ENCODE data around the gene FBXL12.

Gene FBXL12

GRCh38 chr19:9835507-9835949 is 16.6 kb upstream of the FBXL12 start:
- no peak for TF ChIP-seq EZH2 (IDR thresholded peaks at IDR 0.05; ENCODE audit: borderline replicate concordance, low read length)
- no peak for TF ChIP-seq CTCF (IDR thresholded peaks at IDR 0.05; ENCODE audit: low read length)
- Histone ChIP-seq H3K9me2 (ENCODE audit: low read depth, low read length) (no peaks in the 10 kb centered on the region), H3K4me2 (ENCODE audit: low read length) (peak overlapping the region; percentile 84), H3K79me2 (ENCODE audit: insufficient read depth, low read length) (peaks cover 11% of the 10 kb centered on the region), H3F3A (ENCODE audit: insufficient read depth, low read length) (no peaks in the 10 kb centered on the region), H2AFZ (ENCODE audit: low read length) (no peak overlapping the region), H3K4me1 (ENCODE audit: insufficient read depth, low read length, severe bottlenecking) (peaks cover 13% of the 10 kb centered on the region), H3K9me3 (ENCODE audit: low read length) (no peaks in the 10 kb centered on the region), H3K9ac (ENCODE audit: low read length) (peak overlapping the region; percentile 84), H3K36me3 (ENCODE audit: insufficient read depth, low read length) (peaks cover 22% of the 10 kb centered on the region), H4K20me1 (ENCODE audit: insufficient read depth, low read length) (no peaks in the 10 kb centered on the region), H3K27ac (ENCODE audit: low read depth, low read length, poor library complexity, severe bottlenecking) (no peak overlapping the region), H3K27me3 (ENCODE audit: insufficient read depth, low read length) (no peaks in the 10 kb centered on the region), H3K4me3 (ENCODE audit: low read depth, low read length, poor library complexity, severe bottlenecking) (peak overlapping the region; percentile 91)

GRCh38 chr19:9834726-9835506 is 16.0 kb upstream of the FBXL12 start, which contains the start of gene PIN1:
Gene PIN1, plus strand, starts transcription at chr19:9835318. Its CDS starts 27 bp downstream, at chr19:9835345.
- peaks cover 21% of the 10 kb centered on the region for H3K36me3 ChIP-seq (ENCODE audit: insufficient read depth, low read length)
- no peak within 1 kb of the TSS for H3K27ac ChIP-seq (ENCODE audit: low read depth, low read length, poor library complexity, severe bottlenecking)
- peaks cover 13% of the 10 kb centered on the region for H3K4me1 ChIP-seq (ENCODE audit: insufficient read depth, low read length, severe bottlenecking)
- H3K27me3 ChIP-seq (ENCODE audit: insufficient read depth, low read length): no peaks in the 10 kb centered on the region
- H3F3A ChIP-seq (ENCODE audit: insufficient read depth, low read length): no peaks in the 10 kb centered on the region
- H3K4me3 ChIP-seq (ENCODE audit: low read depth, low read length, poor library complexity, severe bottlenecking): peak within 1 kb of the TSS; percentile 91
- H3K9me3 ChIP-seq (ENCODE audit: low read length): no peaks in the 10 kb centered on the region
- peaks cover 11% of the 10 kb centered on the region for H3K79me2 ChIP-seq (ENCODE audit: insufficient read depth, low read length)
- no peaks in the 10 kb centered on the region for H4K20me1 ChIP-seq (ENCODE audit: insufficient read depth, low read length)
- H3K9ac ChIP-seq (ENCODE audit: low read length): peak within 1 kb of the TSS; percentile 84
- H2AFZ ChIP-seq (ENCODE audit: low read length): no peak within 1 kb of the TSS
- no peaks in the 10 kb centered on the region for H3K9me2 ChIP-seq (ENCODE audit: low read depth, low read length)
- peak within 1 kb of the TSS; percentile 84 for H3K4me2 ChIP-seq (ENCODE audit: low read length)
- TF ChIP-seq EZH2 (IDR thresholded peaks at IDR 0.05; ENCODE audit: borderline replicate concordance, low read length): no peak
- peak; percentile 32; the same call in 1 of the 2 replicates for TF ChIP-seq CTCF (IDR thresholded peaks at IDR 0.05; ENCODE audit: low read length)

GRCh38 chr19:9834307-9834725 is 15.4 kb upstream of the FBXL12 start:
- H3K9me2 ChIP-seq (ENCODE audit: low read depth, low read length): no peaks in the 10 kb centered on the region
- no peaks in the 10 kb centered on the region for H3F3A ChIP-seq (ENCODE audit: insufficient read depth, low read length)
- no peak overlapping the region; the same call in 1 of the 2 replicates for H3K9ac ChIP-seq (ENCODE audit: low read length)
- H4K20me1 ChIP-seq (ENCODE audit: insufficient read depth, low read length): no peaks in the 10 kb centered on the region
- TF ChIP-seq EZH2 (IDR thresholded peaks at IDR 0.05; ENCODE audit: borderline replicate concordance, low read length): no peak
- TF ChIP-seq CTCF (IDR thresholded peaks at IDR 0.05; ENCODE audit: low read length): no peak
- no peaks in the 10 kb centered on the region for H3K27me3 ChIP-seq (ENCODE audit: insufficient read depth, low read length)
- H2AFZ ChIP-seq (ENCODE audit: low read length): no peak overlapping the region
- peaks cover 11% of the 10 kb centered on the region for H3K79me2 ChIP-seq (ENCODE audit: insufficient read depth, low read length)
- peaks cover 13% of the 10 kb centered on the region for H3K4me1 ChIP-seq (ENCODE audit: insufficient read depth, low read length, severe bottlenecking)
- no peaks in the 10 kb centered on the region for H3K9me3 ChIP-seq (ENCODE audit: low read length)
- no peak overlapping the region for H3K27ac ChIP-seq (ENCODE audit: low read depth, low read length, poor library complexity, severe bottlenecking)
- peak overlapping the region; percentile 91 for H3K4me3 ChIP-seq (ENCODE audit: low read depth, low read length, poor library complexity, severe bottlenecking)
- peak overlapping the region; percentile 69 for H3K4me2 ChIP-seq (ENCODE audit: low read length)
- H3K36me3 ChIP-seq (ENCODE audit: insufficient read depth, low read length): peaks cover 20% of the 10 kb centered on the region

All from OCI-LY1 (cell line).